GM23338 (cell line): Measurements from ENCODE around the gene DOLPP1. TPM values are rescaled to one million over a fixed set of nuclear protein-coding genes. Genes with fewer than 3 reads are reported as not detected.

Experiments used
- ATAC-seq: fragments of 200-7000 bp; cut with Tn5 transposase; 3 replicates; pipeline ENCODE4 v1.9.1; 2020
- DNase-seq: peaks from one replicate; pipeline ENCODE4 v3.0.0-alpha.2; 2015; ENCODE audit warnings: low spot score
- H2AFZ ChIP-seq: fragments of 200-600 bp; sonication (generic); 2 replicates; pipeline ENCODE4 v1.8.0; 2016; ENCODE audit warnings: antibody characterized with exemption, mild to moderate bottlenecking, moderate library complexity
- H3F3A ChIP-seq: fragments of 200-600 bp; sonication (generic); replicated peaks from 2 replicates; pipeline ENCODE4 v1.8.0; 2017; ENCODE audit warnings: antibody characterized with exemption, mixed run types, low read depth
- H3K27ac ChIP-seq: fragments of 200-600 bp; sonication (generic); 2 replicates; pipeline ENCODE4 v1.6.1; 2016; ENCODE audit warnings: low read depth
- H3K27me3 ChIP-seq: fragments of 200-600 bp; sonication (generic); 2 replicates; pipeline ENCODE4 v1.8.0; 2016; ENCODE audit warnings: mild to moderate bottlenecking, mixed run types, moderate library complexity; ENCODE audit not compliant: insufficient read depth
- H3K36me3 ChIP-seq: fragments of 200-600 bp; sonication (generic); 2 replicates; pipeline ENCODE4 v1.8.0; 2016; ENCODE audit warnings: mild to moderate bottlenecking; ENCODE audit not compliant: insufficient read depth
- H3K4me1 ChIP-seq: fragments of 200-600 bp; sonication (generic); 2 replicates; pipeline ENCODE4 v1.8.0; 2016; ENCODE audit warnings: mild to moderate bottlenecking, moderate library complexity; ENCODE audit not compliant: insufficient read depth
- H3K4me2 ChIP-seq: fragments of 200-600 bp; sonication (generic); 2 replicates; pipeline ENCODE4 v1.7.1; 2017; ENCODE audit warnings: mixed run types
- H3K4me3 ChIP-seq: fragments of 200-600 bp; sonication (generic); 2 replicates; pipeline ENCODE4 v1.6.1; 2016; ENCODE audit warnings: mixed run types
- H3K79me2 ChIP-seq: fragments of 200-600 bp; sonication (generic); replicated peaks from 2 replicates; pipeline ENCODE4 v1.8.0; 2017; ENCODE audit warnings: mild to moderate bottlenecking; ENCODE audit not compliant: insufficient read depth
- H3K9me2 ChIP-seq: fragments of 200-600 bp; sonication (generic); 2 replicates; pipeline ENCODE4 v1.8.0; 2017; ENCODE audit not compliant: insufficient read depth
- H4K20me1 ChIP-seq: fragments of 200-600 bp; sonication (generic); replicated peaks from 2 replicates; pipeline ENCODE4 v1.8.0; 2017; ENCODE audit warnings: mild to moderate bottlenecking; ENCODE audit not compliant: insufficient read depth
- H3K27ac Mint-ChIP-seq: 2 replicates; pipeline ENCODE4 v1.8.0; 2020; ENCODE audit warnings: inconsistent platforms, mild to moderate bottlenecking, moderate library complexity, mixed read lengths
- H3K27me3 Mint-ChIP-seq: 3 replicates; pipeline ENCODE4 v1.8.0; 2022; ENCODE audit warnings: low read depth, mild to moderate bottlenecking, moderate library complexity, mixed read lengths, inconsistent platforms; ENCODE audit not compliant: insufficient read depth, poor library complexity
- H3K36me3 Mint-ChIP-seq: 3 replicates; pipeline ENCODE4 v1.8.0; 2021; ENCODE audit warnings: low read depth, mild to moderate bottlenecking, inconsistent platforms, moderate library complexity, mixed read lengths
- H3K4me1 Mint-ChIP-seq: 3 replicates; pipeline ENCODE4 v1.8.0; 2020; ENCODE audit warnings: mild to moderate bottlenecking, inconsistent platforms, mixed read lengths
- H3K4me3 Mint-ChIP-seq: 3 replicates; pipeline ENCODE4 v1.8.0; 2021; ENCODE audit warnings: moderate library complexity, mild to moderate bottlenecking, inconsistent platforms, mixed read lengths
- H3K9me3 Mint-ChIP-seq: 3 replicates; pipeline ENCODE4 v1.8.0; 2020; ENCODE audit warnings: moderate library complexity, mild to moderate bottlenecking, inconsistent platforms, mixed read lengths
- CREB1 ChIP-seq: fragments of 250-450 bp; sonication (Bioruptor Pico); IDR thresholded peaks from 2 replicates; pipeline ENCODE4 v1.5.0; 2020; ENCODE audit warnings: low read depth, mild to moderate bottlenecking, moderate library complexity
- EZH2 ChIP-seq: fragments of 200-600 bp; sonication (generic); IDR thresholded peaks from one replicate; pipeline ENCODE4 v1.8.0; 2017; ENCODE audit warnings: antibody characterized with exemption, mild to moderate bottlenecking, low read depth; ENCODE audit not compliant: unreplicated experiment
- EZH2phosphoT487 ChIP-seq: fragments of 200-600 bp; sonication (generic); IDR thresholded peaks from one replicate; pipeline ENCODE4 v1.8.1; 2018; ENCODE audit warnings: antibody characterized with exemption; ENCODE audit not compliant: unreplicated experiment
- JUNB ChIP-seq: IDR thresholded peaks from one replicate; pipeline ENCODE4 v1.6.1; 2016; ENCODE audit warnings: antibody characterized with exemption; ENCODE audit not compliant: unreplicated experiment
- NANOG ChIP-seq: IDR thresholded peaks from 2 replicates; pipeline ENCODE4 v1.6.1; 2016; ENCODE audit warnings: antibody characterized with exemption, borderline replicate concordance
- POLR2AphosphoS5 ChIP-seq: IDR thresholded peaks from 2 replicates; pipeline ENCODE4 v1.6.1; 2016; ENCODE audit warnings: antibody characterized with exemption, low read depth
- REST ChIP-seq: IDR thresholded peaks from one replicate; pipeline ENCODE4 v1.6.1; 2018; ENCODE audit warnings: antibody characterized with exemption; ENCODE audit not compliant: unreplicated experiment
- STAT1 ChIP-seq: IDR thresholded peaks from one replicate; pipeline ENCODE4 v1.6.1; 2016; ENCODE audit warnings: antibody characterized with exemption; ENCODE audit not compliant: unreplicated experiment
- ZNF114 ChIP-seq: fragments of 250-450 bp; sonication (Bioruptor Pico); IDR thresholded peaks from 2 replicates; pipeline ENCODE4 v1.5.0; 2020; ENCODE audit warnings: mild to moderate bottlenecking, moderate library complexity
- ZNF331 ChIP-seq: fragments of 250-450 bp; sonication (Bioruptor Pico); IDR thresholded peaks from 2 replicates; pipeline ENCODE4 v1.5.0; 2020; ENCODE audit warnings: low read depth, mild to moderate bottlenecking, moderate library complexity
- ZNF462 ChIP-seq: fragments of 250-450 bp; sonication (Bioruptor Pico); IDR thresholded peaks from 2 replicates; pipeline ENCODE4 v1.5.0; 2020; ENCODE audit warnings: mild to moderate bottlenecking, moderate library complexity
- polyA plus RNA-seq: library from polyadenylated mRNA; unstranded; fragments of >200 nt; fragmentation: Nextera tagmentation; extraction: Ambion mirVana; gene quantifications from 2 replicates; pipeline ENCODE4 v1.2.1, GENCODE V29; 2016
- total RNA-seq: library from RNA; depleted of rRNA; stranded (reverse); fragments of >200 nt; shearing (Covaris generic); gene quantifications from 2 replicates; pipeline ENCODE4 v1.2.3, GENCODE V29; 2014
- TF ChIP-seq, protein P1 (sequence below), 2 experiments: fragments of 200-600 bp in 1 of 2; sonication (generic) in 1 of 2; conservative IDR thresholded peaks; 2 replicates each; pipeline versions ENCODE4 v1.5.1 to v1.6.1; 2016 to 2017; ENCODE audit warnings: antibody characterized with exemption in 2 of 2, low read depth in 2 of 2, mild to moderate bottlenecking in 2 of 2, moderate library complexity in 1 of 2
- TF ChIP-seq, protein P2 (sequence below): IDR thresholded peaks from 2 replicates; pipeline ENCODE4 v1.6.1; 2016; ENCODE audit warnings: antibody characterized with exemption

The DOLPP1 gene
- total and polyA plus RNA-seq, 2 experiments from 2014 or later, result 23.3 to 31.9 TPM

DNA sequence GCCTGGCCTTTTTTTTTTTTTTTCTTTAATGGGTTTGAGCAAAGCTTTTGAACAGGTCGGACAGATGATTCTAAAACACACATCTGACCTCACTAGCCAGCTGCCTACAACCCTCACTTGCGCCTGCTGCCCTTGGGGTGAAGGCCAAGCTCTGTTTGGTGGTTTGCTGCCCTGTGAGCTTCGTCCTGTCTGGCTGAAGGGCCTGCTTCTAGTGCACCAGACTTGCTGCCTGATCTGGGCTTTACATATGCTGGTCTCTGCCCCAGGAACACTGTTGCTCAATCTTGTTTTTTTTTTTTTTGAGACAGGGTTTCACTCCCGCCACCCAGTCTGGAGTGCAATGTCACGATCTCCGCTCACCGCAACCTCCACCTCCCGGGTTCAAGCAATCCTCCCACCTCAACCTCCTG, 16.4 kb upstream of the DOLPP1 start:
- H3K36me3 ChIP-seq, result no peaks in the 10 kb centered on the region; the same call in 1 of the 2 replicates
- Mint-ChIP-seq H3K27ac (no peak overlapping the region), H3K27me3 (peaks cover 3% of the 10 kb centered on the region), H3K4me1 (peaks cover 5% of the 10 kb centered on the region; the same call in 2 of the 3 replicates), H3K36me3 (peaks cover 48% of the 10 kb centered on the region), H3K4me3 (no peak overlapping the region), H3K9me3 (no peaks in the 10 kb centered on the region)
- H3F3A ChIP-seq, result no peaks in the 10 kb centered on the region
- H3K4me2 ChIP-seq, result no peak overlapping the region
- no peaks in the 10 kb centered on the region for H3K4me1 ChIP-seq
- no peak overlapping the region for H3K4me3 ChIP-seq
- H2AFZ ChIP-seq, result no peak overlapping the region
- H3K27ac ChIP-seq, result no peak overlapping the region
- H3K9me2 ChIP-seq, result no peaks in the 10 kb centered on the region
- H3K27me3 ChIP-seq, result no peaks in the 10 kb centered on the region
- TF ChIP-seq ZNF114 (CRISPR knock-in tag) (no peak), ZNF462 (CRISPR knock-in tag) (no peak), CREB1 (no peak), EZH2phosphoT487 (no peak), ZNF331 (CRISPR knock-in tag) (no peak), POLR2AphosphoS5 (no peak), REST (no peak), JUNB (no peak), NANOG (no peak), STAT1 (no peak), EZH2 (no peak)
- TF ChIP-seq, protein P1, sequence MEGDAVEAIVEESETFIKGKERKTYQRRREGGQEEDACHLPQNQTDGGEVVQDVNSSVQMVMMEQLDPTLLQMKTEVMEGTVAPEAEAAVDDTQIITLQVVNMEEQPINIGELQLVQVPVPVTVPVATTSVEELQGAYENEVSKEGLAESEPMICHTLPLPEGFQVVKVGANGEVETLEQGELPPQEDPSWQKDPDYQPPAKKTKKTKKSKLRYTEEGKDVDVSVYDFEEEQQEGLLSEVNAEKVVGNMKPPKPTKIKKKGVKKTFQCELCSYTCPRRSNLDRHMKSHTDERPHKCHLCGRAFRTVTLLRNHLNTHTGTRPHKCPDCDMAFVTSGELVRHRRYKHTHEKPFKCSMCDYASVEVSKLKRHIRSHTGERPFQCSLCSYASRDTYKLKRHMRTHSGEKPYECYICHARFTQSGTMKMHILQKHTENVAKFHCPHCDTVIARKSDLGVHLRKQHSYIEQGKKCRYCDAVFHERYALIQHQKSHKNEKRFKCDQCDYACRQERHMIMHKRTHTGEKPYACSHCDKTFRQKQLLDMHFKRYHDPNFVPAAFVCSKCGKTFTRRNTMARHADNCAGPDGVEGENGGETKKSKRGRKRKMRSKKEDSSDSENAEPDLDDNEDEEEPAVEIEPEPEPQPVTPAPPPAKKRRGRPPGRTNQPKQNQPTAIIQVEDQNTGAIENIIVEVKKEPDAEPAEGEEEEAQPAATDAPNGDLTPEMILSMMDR (conservative IDR thresholded peaks at IDR 0.05; ENCODE audit: low read depth in 2 of 2), result no peak
- TF ChIP-seq, protein P2, sequence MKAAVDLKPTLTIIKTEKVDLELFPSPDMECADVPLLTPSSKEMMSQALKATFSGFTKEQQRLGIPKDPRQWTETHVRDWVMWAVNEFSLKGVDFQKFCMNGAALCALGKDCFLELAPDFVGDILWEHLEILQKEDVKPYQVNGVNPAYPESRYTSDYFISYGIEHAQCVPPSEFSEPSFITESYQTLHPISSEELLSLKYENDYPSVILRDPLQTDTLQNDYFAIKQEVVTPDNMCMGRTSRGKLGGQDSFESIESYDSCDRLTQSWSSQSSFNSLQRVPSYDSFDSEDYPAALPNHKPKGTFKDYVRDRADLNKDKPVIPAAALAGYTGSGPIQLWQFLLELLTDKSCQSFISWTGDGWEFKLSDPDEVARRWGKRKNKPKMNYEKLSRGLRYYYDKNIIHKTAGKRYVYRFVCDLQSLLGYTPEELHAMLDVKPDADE, result no peak
- no peaks in the 10 kb centered on the region for H3K79me2 ChIP-seq
- ATAC-seq, result no peak
- no peak for DNase-seq
- no peaks in the 10 kb centered on the region for H4K20me1 ChIP-seq
